ENCODE measurements around the gene AVEN. TPM values are rescaled to one million over a fixed set of nuclear protein-coding genes. Genes with fewer than 3 reads are reported as not detected.
"Not testable (repeated sequence)": the region's sequence is repeated elsewhere in the genome, so short reads cannot be mapped to it uniquely, and the experiment has no call there.

The AVEN gene
- total RNA-seq, 2 donors from 2014 or later, result 10.3 to 18.6 TPM

GRCh38 chr15:34027606-34028005, 11.4 kb downstream of the AVEN start:
- no peak overlapping the region for H3K27ac Mint-ChIP-seq
- H3K4me1 Mint-ChIP-seq (ENCODE audit: low read depth), result peaks cover 24% of the 10 kb centered on the region
- H3K36me3 Mint-ChIP-seq (ENCODE audit: insufficient read depth in 2 of 2), result peaks cover 0 to 6% of the 10 kb centered on the region in 2 donors
- DNase-seq (no peak), ATAC-seq (replicated peaks in 1 of 2) (no peak)
- H3K27me3 Mint-ChIP-seq (ENCODE audit: low read depth), result no peaks in the 10 kb centered on the region
- H3K9me3 Mint-ChIP-seq, result peaks cover 0 to 2% of the 10 kb centered on the region in 2 donors
- no peak overlapping the region for H3K4me3 Mint-ChIP-seq

GRCh38 chr15:34025252-34025651, 13.8 kb downstream of the AVEN start:
- ATAC-seq (replicated peaks in 1 of 2) (no peak), DNase-seq (no peak)
- peaks cover 0 to 2% of the 10 kb centered on the region in 2 donors for H3K9me3 Mint-ChIP-seq
- H3K27ac Mint-ChIP-seq, result no peak overlapping the region
- H3K4me1 Mint-ChIP-seq (ENCODE audit: low read depth), result peaks cover 11% of the 10 kb centered on the region
- H3K27me3 Mint-ChIP-seq (ENCODE audit: low read depth), result no peaks in the 10 kb centered on the region
- H3K36me3 Mint-ChIP-seq (ENCODE audit: insufficient read depth in 2 of 2), result peaks cover 0 to 9% of the 10 kb centered on the region in 2 donors
- no peak overlapping the region for H3K4me3 Mint-ChIP-seq

- H3K4me3 Mint-ChIP-seq, result no peak overlapping the region
- H3K9me3 Mint-ChIP-seq, result peaks cover 0 to 2% of the 10 kb centered on the region in 2 donors
- H3K27me3 Mint-ChIP-seq (ENCODE audit: low read depth), result no peaks in the 10 kb centered on the region
- H3K36me3 Mint-ChIP-seq (ENCODE audit: insufficient read depth in 2 of 2), result peaks cover 0 to 9% of the 10 kb centered on the region in 2 donors
- DNase-seq (no peak), ATAC-seq (replicated peaks in 1 of 2) (no peak)
- no peak overlapping the region for H3K27ac Mint-ChIP-seq
- peaks cover 18% of the 10 kb centered on the region for H3K4me1 Mint-ChIP-seq (ENCODE audit: low read depth)
Measured at GRCh38 chr15:34023907-34024306, 15.1 kb downstream of the AVEN start.

- Mint-ChIP-seq H3K4me3 (no peak overlapping the region), H3K4me1 (ENCODE audit: low read depth) (peaks cover 17% of the 10 kb centered on the region), H3K9me3 (no peaks in the 10 kb centered on the region), H3K36me3 (ENCODE audit: insufficient read depth in 2 of 2) (peaks cover 3% of the 10 kb centered on the region in 2 donors), H3K27ac (no peak overlapping the region), H3K27me3 (ENCODE audit: low read depth) (no peaks in the 10 kb centered on the region)
- peak; percentile 54 to 68 for ATAC-seq (replicated peaks in 1 of 2)
- DNase-seq, result peak in 1 of 2 donors; percentile 12
Measured at GRCh38 chr15:34019369-34019990, 19.5 kb downstream of the AVEN start.

- not testable (repeated sequence) for H3K27ac Mint-ChIP-seq; DNase-seq; H3K36me3 Mint-ChIP-seq (ENCODE audit: insufficient read depth in 2 of 2); H3K27me3 Mint-ChIP-seq (ENCODE audit: low read depth); ATAC-seq (replicated peaks in 1 of 2); H3K9me3 Mint-ChIP-seq
- Mint-ChIP-seq H3K4me3 (peak overlapping the region; percentile 60 to 70), H3K4me1 (ENCODE audit: low read depth) (peaks cover 17% of the 10 kb centered on the region)
Measured at GRCh38 chr15:34018738-34019137, 20.3 kb downstream of the AVEN start.

- Mint-ChIP-seq H3K27ac (peak overlapping the region; percentile 64), H3K4me1 (ENCODE audit: low read depth) (peaks cover 17% of the 10 kb centered on the region), H3K4me3 (peak overlapping the region; percentile 60 to 70), H3K27me3 (ENCODE audit: low read depth) (no peaks in the 10 kb centered on the region), H3K9me3 (no peaks in the 10 kb centered on the region), H3K36me3 (ENCODE audit: insufficient read depth in 2 of 2) (peaks cover 3% of the 10 kb centered on the region in 2 donors)
- ATAC-seq (replicated peaks in 1 of 2), result peak; percentile 63 to 81
- DNase-seq, result peak; percentile 46 to 73
Measured at GRCh38 chr15:34018021-34018645, 20.9 kb downstream of the AVEN start.

- no peak for ATAC-seq (replicated peaks in 1 of 2)
- no peak overlapping the region for H3K27ac Mint-ChIP-seq
Measured at GRCh38 chr15:34014556-34014955, 24.4 kb downstream of the AVEN start.

GRCh38 chr15:34013746-34014145, 25.3 kb downstream of the AVEN start:
- Mint-ChIP-seq H3K27me3 (ENCODE audit: low read depth) (no peaks in the 10 kb centered on the region), H3K36me3 (ENCODE audit: insufficient read depth in 2 of 2) (peaks cover 0 to 3% of the 10 kb centered on the region in 2 donors), H3K27ac (no peak overlapping the region), H3K4me1 (ENCODE audit: low read depth) (peaks cover 9% of the 10 kb centered on the region), H3K9me3 (no peaks in the 10 kb centered on the region), H3K4me3 (no peak overlapping the region)
- no peak for DNase-seq
- no peak for ATAC-seq (replicated peaks in 1 of 2)

More at GRCh38 chr15:34014556-34014955, 24.4 kb downstream of the AVEN start:
- H3K36me3 Mint-ChIP-seq (ENCODE audit: insufficient read depth in 2 of 2), result peaks cover 0 to 3% of the 10 kb centered on the region in 2 donors
- H3K4me1 Mint-ChIP-seq (ENCODE audit: low read depth), result peaks cover 12% of the 10 kb centered on the region
- H3K9me3 Mint-ChIP-seq, result no peaks in the 10 kb centered on the region
- H3K4me3 Mint-ChIP-seq, result no peak overlapping the region
- no peaks in the 10 kb centered on the region for H3K27me3 Mint-ChIP-seq (ENCODE audit: low read depth)
- no peak for DNase-seq

GRCh38 chr15:34012461-34013028, 26.5 kb downstream of the AVEN start:
- H3K27me3 Mint-ChIP-seq (ENCODE audit: low read depth), result no peaks in the 10 kb centered on the region
- no peaks in the 10 kb centered on the region for H3K9me3 Mint-ChIP-seq
- DNase-seq (no peak), ATAC-seq (replicated peaks in 1 of 2) (no peak)
- H3K4me1 Mint-ChIP-seq (ENCODE audit: low read depth), result no peaks in the 10 kb centered on the region
- H3K4me3 Mint-ChIP-seq, result no peak overlapping the region
- H3K36me3 Mint-ChIP-seq (ENCODE audit: insufficient read depth in 2 of 2), result no peaks in the 10 kb centered on the region
- no peak overlapping the region for H3K27ac Mint-ChIP-seq

- ATAC-seq (replicated peaks in 1 of 2) (no peak), DNase-seq (no peak)
- Mint-ChIP-seq H3K4me3 (no peak overlapping the region), H3K9me3 (no peaks in the 10 kb centered on the region), H3K27me3 (ENCODE audit: low read depth) (no peaks in the 10 kb centered on the region), H3K36me3 (ENCODE audit: insufficient read depth in 2 of 2) (no peaks in the 10 kb centered on the region), H3K27ac (no peak overlapping the region), H3K4me1 (ENCODE audit: low read depth) (no peaks in the 10 kb centered on the region)
Measured at GRCh38 chr15:34011481-34011880, 27.5 kb downstream of the AVEN start.

- H3K9me3 Mint-ChIP-seq, result no peaks in the 10 kb centered on the region
- no peak overlapping the region for H3K27ac Mint-ChIP-seq
- no peaks in the 10 kb centered on the region for H3K27me3 Mint-ChIP-seq (ENCODE audit: low read depth)
- ATAC-seq (replicated peaks in 1 of 2), result no peak
- H3K4me1 Mint-ChIP-seq (ENCODE audit: low read depth), result no peaks in the 10 kb centered on the region
- H3K36me3 Mint-ChIP-seq (ENCODE audit: insufficient read depth in 2 of 2), result no peaks in the 10 kb centered on the region
- DNase-seq, result no peak
- no peak overlapping the region for H3K4me3 Mint-ChIP-seq
Measured at GRCh38 chr15:34010921-34011320, 28.1 kb downstream of the AVEN start.

GRCh38 chr15:34009656-34010055, 29.3 kb downstream of the AVEN start:
- ATAC-seq (replicated peaks in 1 of 2), result no peak
- H3K4me3 Mint-ChIP-seq, result no peak overlapping the region
- H3K9me3 Mint-ChIP-seq, result no peaks in the 10 kb centered on the region
- no peaks in the 10 kb centered on the region for H3K4me1 Mint-ChIP-seq (ENCODE audit: low read depth)
- H3K27ac Mint-ChIP-seq, result no peak overlapping the region
- no peaks in the 10 kb centered on the region for H3K36me3 Mint-ChIP-seq (ENCODE audit: insufficient read depth in 2 of 2)
- H3K27me3 Mint-ChIP-seq (ENCODE audit: low read depth), result no peaks in the 10 kb centered on the region
- no peak for DNase-seq

GRCh38 chr15:34006381-34006780, 32.6 kb downstream of the AVEN start:
- H3K4me1 Mint-ChIP-seq (ENCODE audit: low read depth), result no peaks in the 10 kb centered on the region
- no peak overlapping the region for H3K4me3 Mint-ChIP-seq
- no peak for ATAC-seq (replicated peaks in 1 of 2)
- no peaks in the 10 kb centered on the region for H3K27me3 Mint-ChIP-seq (ENCODE audit: low read depth)
- no peak overlapping the region for H3K27ac Mint-ChIP-seq
- H3K9me3 Mint-ChIP-seq, result no peaks in the 10 kb centered on the region
- peaks cover 0 to 5% of the 10 kb centered on the region in 2 donors for H3K36me3 Mint-ChIP-seq (ENCODE audit: insufficient read depth in 2 of 2)
- DNase-seq, result no peak

Data from activated T-cell treated with anti-CD3 and anti-CD28 coated beads, Interleukin-2, amount 50 U/mL, for 72 hours (primary cell).